SK-N-SH (cell line): Measurements from ENCODE around the gene C19orf73.
"Not testable (repeated sequence)": the region's sequence is repeated elsewhere in the genome, so short reads cannot be mapped to it uniquely, and the experiment has no call there.

Source experiments
- CTCF ChIP-seq: fragments of 200-600 bp; sonication (generic); IDR thresholded peaks from 2 replicates; pipeline ENCODE4 v1.6.1; 2017; ENCODE audit warnings: antibody characterized with exemption, mild to moderate bottlenecking, moderate library complexity
- GABPA ChIP-seq: IDR thresholded peaks from 2 replicates; pipeline ENCODE4 v1.4.0; 2012; ENCODE audit warnings: low read depth, mild to moderate bottlenecking
- MXI1 ChIP-seq: IDR thresholded peaks from 2 replicates; pipeline ENCODE4 v1.6.1; 2012; ENCODE audit warnings: mild to moderate bottlenecking, low read depth, low read length, improper control_type of control experiment
- NRF1 ChIP-seq: IDR thresholded peaks from 2 replicates; pipeline ENCODE4 v1.6.1; 2012; ENCODE audit warnings: low read depth, mild to moderate bottlenecking, low read length
- POLR2AphosphoS5 ChIP-seq: IDR thresholded peaks from 2 replicates; pipeline ENCODE4 v1.6.1; 2012; ENCODE audit warnings: low read depth, low read length
- REST ChIP-seq: IDR thresholded peaks from 2 replicates; pipeline ENCODE4 v1.6.1; 2012; ENCODE audit warnings: mild to moderate bottlenecking, low read depth, low read length, moderate library complexity
- RFX5 ChIP-seq: IDR thresholded peaks from 2 replicates; pipeline ENCODE4 v1.6.1; 2012; ENCODE audit warnings: mild to moderate bottlenecking, improper control_type of control experiment, low read length
- SMC3 ChIP-seq: IDR thresholded peaks from 2 replicates; pipeline ENCODE4 v1.6.1; 2012; ENCODE audit warnings: low read depth, low read length, improper control_type of control experiment
- TAF1 ChIP-seq: IDR thresholded peaks from 2 replicates; pipeline ENCODE4 v1.6.1; 2012; ENCODE audit warnings: low read depth, mild to moderate bottlenecking, low read length, moderate library complexity, borderline replicate concordance
- USF1 ChIP-seq: IDR thresholded peaks from 2 replicates; pipeline ENCODE4 v1.4.0; 2012; ENCODE audit warnings: low read depth, borderline replicate concordance

- not testable (repeated sequence) for TF ChIP-seq CTCF, POLR2AphosphoS5, REST, RFX5, SMC3, USF1, TAF1, NRF1, GABPA, MXI1
Measured at GRCh38 chr19:49127225-49127624, 8.3 kb upstream of the C19orf73 start.
